ENCODE results near the gene BACH2. TPM values are rescaled to one million over a fixed set of nuclear protein-coding genes. Genes with fewer than 3 reads are reported as not detected.

BACH2 gene
- total RNA-seq, 4 donors from 2014 or later: 3.6 to 13.4 (median 7.5) TPM

- Histone ChIP-seq H3K27me3 (no peaks in the 10 kb centered on the region), H3K36me3 (no peaks in the 10 kb centered on the region), H3K27ac (no peak overlapping the region), H3K9me3 (no peaks in the 10 kb centered on the region), H3K4me3 (no peak overlapping the region), H3K4me1 (no peaks in the 10 kb centered on the region)
- in situ Hi-C loops (cut with MboI; ENCODE audit: low sequenced_read_pairs in 4 of 4) (no loop called here), intact Hi-C loops (cut with DNase I; ENCODE audit: low total_unique reads) (no loop called here)
- DNase-seq (no peak), ATAC-seq (no peak)
- no peak for TF ChIP-seq CTCF (IDR thresholded peaks at IDR 0.05 in 4 of 5, conservative IDR thresholded peaks at IDR 0.05 in 1 of 5)
- no peak for TF ChIP-seq POLR2A (IDR thresholded peaks at IDR 0.05)
These were observed 375.4 kb downstream of the BACH2 start for GRCh38 chr6:89921197-89921596.

- Histone ChIP-seq H3K4me3 (no peak overlapping the region), H3K27me3 (no peaks in the 10 kb centered on the region), H3K27ac (no peak overlapping the region), H3K36me3 (no peaks in the 10 kb centered on the region), H3K9me3 (no peaks in the 10 kb centered on the region), H3K4me1 (no peaks in the 10 kb centered on the region)
- DNase-seq (no peak), ATAC-seq (no peak)
- intact Hi-C loops (cut with DNase I; ENCODE audit: low total_unique reads): no loop called here
- TF ChIP-seq CTCF (IDR thresholded peaks at IDR 0.05 in 4 of 5, conservative IDR thresholded peaks at IDR 0.05 in 1 of 5) (no peak), POLR2A (IDR thresholded peaks at IDR 0.05) (no peak)
- in situ Hi-C loops (cut with MboI; ENCODE audit: low sequenced_read_pairs in 4 of 4): no loop called here
These were observed 378.8 kb downstream of the BACH2 start for GRCh38 chr6:89917801-89918366.

- no peaks in the 10 kb centered on the region for H3K27me3 ChIP-seq
- H3K4me3 ChIP-seq: no peak overlapping the region
- TF ChIP-seq POLR2A (IDR thresholded peaks at IDR 0.05) (no peak), CTCF (IDR thresholded peaks at IDR 0.05 in 4 of 5, conservative IDR thresholded peaks at IDR 0.05 in 1 of 5) (no peak)
- no peaks in the 10 kb centered on the region for H3K4me1 ChIP-seq
- H3K27ac ChIP-seq: no peak overlapping the region
- ATAC-seq: no peak
- H3K36me3 ChIP-seq: no peaks in the 10 kb centered on the region
- no peak for DNase-seq
- no peaks in the 10 kb centered on the region for H3K9me3 ChIP-seq
- intact Hi-C loops (cut with DNase I; ENCODE audit: low total_unique reads): no loop called here
- in situ Hi-C loops (cut with MboI; ENCODE audit: low sequenced_read_pairs in 4 of 4): no loop called here
These were observed 379.4 kb downstream of the BACH2 start for GRCh38 chr6:89917216-89917615.

GRCh38 chr6:89916136-89916920 lies 380.3 kb downstream of the BACH2 start:
- ATAC-seq (no peak), DNase-seq (no peak)
- in situ Hi-C loops (cut with MboI; ENCODE audit: low sequenced_read_pairs in 4 of 4): no loop called here
- H3K27ac ChIP-seq: no peak overlapping the region
- H3K9me3 ChIP-seq: no peaks in the 10 kb centered on the region
- no peaks in the 10 kb centered on the region for H3K4me1 ChIP-seq
- no peak overlapping the region for H3K4me3 ChIP-seq
- intact Hi-C loops (cut with DNase I; ENCODE audit: low total_unique reads): no loop called here
- no peaks in the 10 kb centered on the region for H3K27me3 ChIP-seq
- no peak for TF ChIP-seq CTCF (IDR thresholded peaks at IDR 0.05 in 4 of 5, conservative IDR thresholded peaks at IDR 0.05 in 1 of 5)
- TF ChIP-seq POLR2A (IDR thresholded peaks at IDR 0.05): no peak
- no peaks in the 10 kb centered on the region for H3K36me3 ChIP-seq
